Esophagus squamous epithelium (tissue), 4 donors: Measurements from ENCODE around the gene PPIL1.

Source experiments
- POLR2A ChIP-seq, 4 donors: fragments of 450-650 bp; IDR thresholded peaks; one replicate each; pipeline ENCODE4 v1.6.1; 2017; ENCODE audit warnings: antibody characterized with exemption in 4 of 4, mild to moderate bottlenecking in 4 of 4, moderate library complexity in 3 of 4
- TF ChIP-seq, protein P1 (sequence below), 6 experiments: fragments of 450-650 bp in 4 of 6; fragments of 200-600 bp in 2 of 6; sonication (generic) in 2 of 6; IDR thresholded peaks; one replicate each; pipeline ENCODE4 v1.5.1; 2016 to 2019; ENCODE audit warnings: antibody characterized with exemption in 6 of 6, mild to moderate bottlenecking in 4 of 6, moderate library complexity in 4 of 6

DNA sequence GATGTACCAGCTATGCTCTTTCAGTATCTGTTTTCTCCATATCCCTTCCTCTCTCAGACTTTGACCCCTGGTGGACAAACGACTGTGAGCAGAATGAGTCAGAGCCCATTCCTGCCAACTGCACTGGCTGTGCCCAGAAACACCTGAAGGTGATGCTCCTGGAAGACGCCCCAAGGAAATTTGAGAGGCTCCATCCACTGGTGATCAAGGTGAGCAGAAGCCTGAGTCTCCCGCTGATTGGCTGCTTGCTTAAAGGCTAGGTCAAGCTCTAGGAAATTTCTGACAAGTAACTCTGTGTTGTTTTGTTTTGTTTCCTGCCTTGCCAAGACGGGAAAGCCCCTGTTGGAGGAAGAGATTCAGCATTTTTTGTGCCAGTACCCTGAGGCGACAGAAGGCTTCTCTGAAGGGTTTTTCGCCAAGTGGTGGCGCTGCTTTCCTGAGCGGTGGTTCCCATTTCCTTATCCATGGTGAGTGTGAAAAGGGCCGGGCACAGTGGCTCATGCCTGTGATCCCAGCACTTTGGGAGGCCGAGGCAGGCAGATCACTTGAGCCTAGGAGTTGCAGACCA lies 39.7 kb upstream of the PPIL1 start:
- TF ChIP-seq, protein P1, sequence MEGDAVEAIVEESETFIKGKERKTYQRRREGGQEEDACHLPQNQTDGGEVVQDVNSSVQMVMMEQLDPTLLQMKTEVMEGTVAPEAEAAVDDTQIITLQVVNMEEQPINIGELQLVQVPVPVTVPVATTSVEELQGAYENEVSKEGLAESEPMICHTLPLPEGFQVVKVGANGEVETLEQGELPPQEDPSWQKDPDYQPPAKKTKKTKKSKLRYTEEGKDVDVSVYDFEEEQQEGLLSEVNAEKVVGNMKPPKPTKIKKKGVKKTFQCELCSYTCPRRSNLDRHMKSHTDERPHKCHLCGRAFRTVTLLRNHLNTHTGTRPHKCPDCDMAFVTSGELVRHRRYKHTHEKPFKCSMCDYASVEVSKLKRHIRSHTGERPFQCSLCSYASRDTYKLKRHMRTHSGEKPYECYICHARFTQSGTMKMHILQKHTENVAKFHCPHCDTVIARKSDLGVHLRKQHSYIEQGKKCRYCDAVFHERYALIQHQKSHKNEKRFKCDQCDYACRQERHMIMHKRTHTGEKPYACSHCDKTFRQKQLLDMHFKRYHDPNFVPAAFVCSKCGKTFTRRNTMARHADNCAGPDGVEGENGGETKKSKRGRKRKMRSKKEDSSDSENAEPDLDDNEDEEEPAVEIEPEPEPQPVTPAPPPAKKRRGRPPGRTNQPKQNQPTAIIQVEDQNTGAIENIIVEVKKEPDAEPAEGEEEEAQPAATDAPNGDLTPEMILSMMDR (IDR thresholded peaks at IDR 0.05): peak in 5 of 6 experiments; percentile 19 to 45 (median 26)
- no peak for TF ChIP-seq POLR2A (IDR thresholded peaks at IDR 0.05)
